ENCODE data around the gene TFRC.

The TFRC gene

GRCh38 chr3:196097373-196098154 is 15.7 kb upstream of the TFRC start:
- Histone ChIP-seq H3K27me3 (ENCODE audit: control insufficient read depth, insufficient read depth, low read length) (no peaks in the 10 kb centered on the region), H3K79me2 (no peaks in the 10 kb centered on the region), H3K9me3 (ENCODE audit: control insufficient read depth, low read length) (no peaks in the 10 kb centered on the region), H3K9ac (no peak overlapping the region), H3K4me3 (ENCODE audit: low read depth, low read length) (no peak overlapping the region), H3K27ac (no peak overlapping the region), H3K36me3 (ENCODE audit: control insufficient read depth, insufficient read depth, low read length) (no peaks in the 10 kb centered on the region), H2AFZ (no peak overlapping the region), H3K4me1 (no peaks in the 10 kb centered on the region), H3K4me2 (ENCODE audit: low read length) (no peak overlapping the region)
- no peak for TF ChIP-seq CTCF (IDR thresholded peaks at IDR 0.05)

GRCh38 chr3:196096382-196096953 is 14.6 kb upstream of the TFRC start:
- H3K36me3 ChIP-seq (ENCODE audit: control insufficient read depth, insufficient read depth, low read length): no peaks in the 10 kb centered on the region
- H3K27me3 ChIP-seq (ENCODE audit: control insufficient read depth, insufficient read depth, low read length): no peaks in the 10 kb centered on the region
- TF ChIP-seq CTCF (IDR thresholded peaks at IDR 0.05): no peak
- H3K9ac ChIP-seq: no peak overlapping the region
- H2AFZ ChIP-seq: peak overlapping the region; percentile 34
- no peaks in the 10 kb centered on the region for H3K9me3 ChIP-seq (ENCODE audit: control insufficient read depth, low read length)
- H3K79me2 ChIP-seq: no peaks in the 10 kb centered on the region
- no peaks in the 10 kb centered on the region for H3K4me1 ChIP-seq
- H3K4me3 ChIP-seq (ENCODE audit: low read depth, low read length): no peak overlapping the region
- no peak overlapping the region for H3K27ac ChIP-seq
- peak overlapping the region; percentile 43 for H3K4me2 ChIP-seq (ENCODE audit: low read length)

GRCh38 chr3:196093317-196094111 is 11.6 kb upstream of the TFRC start:
- H2AFZ ChIP-seq: no peak overlapping the region
- H3K4me2 ChIP-seq (ENCODE audit: low read length): no peak overlapping the region
- H3K36me3 ChIP-seq (ENCODE audit: control insufficient read depth, insufficient read depth, low read length): no peaks in the 10 kb centered on the region
- H3K4me3 ChIP-seq (ENCODE audit: low read depth, low read length): no peak overlapping the region
- no peaks in the 10 kb centered on the region for H3K79me2 ChIP-seq
- TF ChIP-seq CTCF (IDR thresholded peaks at IDR 0.05): no peak
- no peak overlapping the region for H3K9ac ChIP-seq
- H3K9me3 ChIP-seq (ENCODE audit: control insufficient read depth, low read length): no peaks in the 10 kb centered on the region
- no peaks in the 10 kb centered on the region for H3K27me3 ChIP-seq (ENCODE audit: control insufficient read depth, insufficient read depth, low read length)
- H3K27ac ChIP-seq: no peak overlapping the region
- H3K4me1 ChIP-seq: no peaks in the 10 kb centered on the region

GRCh38 chr3:196087906-196088305 is 6.0 kb upstream of the TFRC start:
- no peak for TF ChIP-seq CTCF (IDR thresholded peaks at IDR 0.05)
- Histone ChIP-seq H3K4me1 (no peaks in the 10 kb centered on the region), H3K36me3 (ENCODE audit: control insufficient read depth, insufficient read depth, low read length) (no peaks in the 10 kb centered on the region), H3K27me3 (ENCODE audit: control insufficient read depth, insufficient read depth, low read length) (no peaks in the 10 kb centered on the region), H3K79me2 (no peaks in the 10 kb centered on the region), H2AFZ (no peak overlapping the region), H3K4me3 (ENCODE audit: low read depth, low read length) (no peak overlapping the region), H3K4me2 (ENCODE audit: low read length) (no peak overlapping the region), H3K27ac (no peak overlapping the region), H3K9me3 (ENCODE audit: control insufficient read depth, low read length) (no peaks in the 10 kb centered on the region), H3K9ac (no peak overlapping the region)

Data from parathyroid adenoma (tissue), 2 donors.